K562 treated with DMSO at 1 percent for 24 hours (cell line): Measurements from ENCODE around the gene PCDHA7. TPM values are rescaled to one million over a fixed set of nuclear protein-coding genes. Genes with fewer than 3 reads are reported as not detected.

Experiments used
- total RNA-seq: library from RNA; unstranded; fragments of 300-600 nt; gene quantifications from 2 replicates; pipeline ENCODE4 v1.2.3, GENCODE V29; 2022; ENCODE audit warnings: low read depth; ENCODE audit not compliant: insufficient read depth

Gene PCDHA7, protein sequence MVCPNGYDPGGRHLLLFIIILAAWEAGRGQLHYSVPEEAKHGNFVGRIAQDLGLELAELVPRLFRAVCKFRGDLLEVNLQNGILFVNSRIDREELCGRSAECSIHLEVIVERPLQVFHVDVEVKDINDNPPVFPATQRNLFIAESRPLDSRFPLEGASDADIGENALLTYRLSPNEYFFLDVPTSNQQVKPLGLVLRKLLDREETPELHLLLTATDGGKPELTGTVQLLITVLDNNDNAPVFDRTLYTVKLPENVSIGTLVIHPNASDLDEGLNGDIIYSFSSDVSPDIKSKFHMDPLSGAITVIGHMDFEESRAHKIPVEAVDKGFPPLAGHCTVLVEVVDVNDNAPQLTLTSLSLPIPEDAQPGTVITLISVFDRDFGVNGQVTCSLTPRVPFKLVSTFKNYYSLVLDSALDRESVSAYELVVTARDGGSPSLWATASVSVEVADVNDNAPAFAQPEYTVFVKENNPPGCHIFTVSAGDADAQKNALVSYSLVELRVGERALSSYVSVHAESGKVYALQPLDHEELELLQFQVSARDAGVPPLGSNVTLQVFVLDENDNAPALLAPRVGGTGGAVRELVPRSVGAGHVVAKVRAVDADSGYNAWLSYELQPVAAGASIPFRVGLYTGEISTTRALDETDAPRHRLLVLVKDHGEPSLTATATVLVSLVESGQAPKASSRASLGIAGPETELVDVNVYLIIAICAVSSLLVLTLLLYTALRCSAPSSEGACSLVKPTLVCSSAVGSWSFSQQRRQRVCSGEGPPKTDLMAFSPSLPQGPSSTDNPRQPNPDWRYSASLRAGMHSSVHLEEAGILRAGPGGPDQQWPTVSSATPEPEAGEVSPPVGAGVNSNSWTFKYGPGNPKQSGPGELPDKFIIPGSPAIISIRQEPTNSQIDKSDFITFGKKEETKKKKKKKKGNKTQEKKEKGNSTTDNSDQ
- not detected in 2 replicates for total RNA-seq

DNA sequence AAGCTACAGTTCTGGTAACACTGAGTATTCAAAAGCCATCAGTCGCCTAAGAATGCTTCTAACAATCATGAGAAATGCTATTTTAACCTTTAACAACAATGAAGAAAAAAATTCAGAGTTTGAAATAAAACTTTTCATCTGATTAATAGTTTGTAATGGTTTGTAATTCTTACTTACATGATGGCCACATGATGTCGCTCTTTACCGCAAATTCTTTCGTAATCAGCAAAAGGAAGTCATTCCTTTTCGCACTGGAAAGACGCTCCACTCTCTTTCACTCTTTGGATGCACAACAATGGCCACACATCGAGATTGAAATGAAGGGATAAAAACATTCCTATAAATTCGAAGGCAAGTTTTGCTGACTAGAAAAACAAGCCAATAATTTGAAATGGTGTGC, at the start of gene PCDHA7:
TSS of gene PCDHA7 (plus strand) at position 277 of the 400 bp plus-strand sequence. CDS start at position 392, 115 bp downstream.

DNA sequence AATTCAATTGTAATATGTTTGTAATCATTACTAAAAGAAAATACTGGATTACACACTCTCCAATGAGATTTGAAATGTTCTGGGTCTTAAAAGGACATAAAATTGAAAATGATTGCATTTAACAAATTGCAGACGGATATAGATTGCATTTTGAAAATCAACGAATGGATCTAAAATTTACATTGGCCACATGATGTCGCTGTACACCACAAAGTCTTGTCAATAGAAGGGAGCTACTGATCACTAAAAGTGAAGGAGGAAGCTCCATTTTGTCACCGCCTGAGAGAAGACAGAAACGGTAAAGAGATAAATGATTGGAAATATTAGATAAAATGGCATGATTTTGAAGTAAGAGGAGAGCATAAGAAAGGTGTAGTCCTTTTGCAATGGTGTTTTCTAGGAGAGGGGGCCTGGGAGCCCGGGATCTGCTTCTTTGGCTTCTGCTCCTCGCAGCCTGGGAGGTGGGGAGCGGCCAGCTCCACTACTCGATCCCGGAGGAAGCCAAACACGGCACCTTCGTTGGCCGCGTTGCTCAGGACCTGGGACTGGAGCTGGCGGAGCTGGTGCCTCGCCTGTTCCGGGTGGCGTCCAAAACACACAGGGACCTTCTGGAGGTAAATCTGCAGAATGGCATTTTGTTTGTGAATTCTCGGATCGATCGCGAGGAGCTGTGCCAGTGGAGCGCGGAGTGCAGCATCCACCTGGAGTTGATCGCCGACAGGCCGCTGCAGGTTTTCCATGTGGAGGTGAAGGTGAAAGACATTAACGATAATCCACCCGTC, 48.0 kb upstream of the PCDHA7 start, which contains the start of gene PCDHA1:
TSS of gene PCDHA1 (plus strand) at position 236 of the 782 bp plus-strand sequence.

DNA sequence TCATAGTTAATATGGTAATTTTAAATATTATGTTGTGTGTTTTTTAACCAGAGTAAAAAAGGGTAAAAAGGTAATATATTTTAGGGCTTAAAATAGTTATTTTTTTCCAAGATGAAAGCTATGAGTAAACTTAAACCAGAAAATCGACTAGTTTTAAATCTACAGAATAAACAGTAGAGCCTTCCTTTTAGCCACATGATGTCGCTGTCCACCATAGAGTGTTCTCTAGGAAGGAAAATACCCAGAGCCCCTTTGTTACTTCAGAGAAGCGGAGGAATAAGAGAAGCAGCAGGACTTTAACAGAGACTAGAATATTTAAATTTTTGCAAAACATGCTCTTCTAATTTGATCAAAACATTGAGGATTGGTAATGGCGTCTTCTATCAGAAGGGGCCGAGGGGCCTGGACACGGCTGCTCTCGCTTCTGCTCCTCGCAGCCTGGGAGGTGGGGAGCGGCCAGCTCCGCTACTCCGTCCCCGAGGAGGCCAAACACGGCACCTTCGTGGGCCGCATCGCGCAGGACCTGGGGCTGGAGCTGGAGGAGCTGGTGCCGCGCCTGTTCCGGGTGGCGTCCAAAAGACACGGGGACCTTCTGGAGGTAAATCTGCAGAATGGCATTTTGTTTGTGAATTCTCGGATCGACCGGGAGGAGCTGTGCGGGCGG, 39.3 kb upstream of the PCDHA7 start, which contains the start of gene PCDHA2:
TSS of gene PCDHA2 (plus strand) at position 258 of the 664 bp plus-strand sequence.

DNA sequence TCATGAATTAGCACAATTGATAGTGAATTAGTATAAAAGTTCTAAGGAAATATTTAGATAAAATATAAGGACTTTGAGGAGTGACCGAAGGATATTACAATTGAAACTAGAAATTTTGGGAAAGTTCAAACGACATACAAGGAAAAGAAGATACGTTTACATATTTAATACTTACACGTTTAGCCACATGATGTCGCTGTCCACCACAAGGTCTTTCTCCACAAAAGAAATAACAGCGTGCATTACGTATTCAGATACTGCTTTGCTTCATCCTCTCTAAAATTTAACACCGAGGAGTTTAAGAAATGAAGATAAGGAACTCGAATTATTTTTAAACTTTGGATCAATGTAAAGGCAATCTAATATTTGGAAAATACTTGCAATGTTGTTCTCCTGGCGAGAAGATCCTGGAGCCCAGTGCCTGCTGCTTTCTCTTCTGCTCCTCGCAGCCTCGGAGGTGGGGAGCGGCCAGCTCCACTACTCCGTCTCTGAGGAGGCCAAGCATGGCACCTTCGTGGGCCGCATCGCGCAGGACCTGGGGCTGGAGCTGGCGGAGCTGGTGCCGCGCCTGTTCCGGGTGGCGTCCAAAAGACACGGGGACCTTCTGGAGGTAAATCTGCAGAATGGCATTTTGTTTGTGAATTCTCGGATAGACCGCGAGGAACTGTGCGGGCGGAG, 33.1 kb upstream of the PCDHA7 start, which contains the start of gene PCDHA3:
TSS of gene PCDHA3 (plus strand) at position 242 of the 678 bp plus-strand sequence.

DNA sequence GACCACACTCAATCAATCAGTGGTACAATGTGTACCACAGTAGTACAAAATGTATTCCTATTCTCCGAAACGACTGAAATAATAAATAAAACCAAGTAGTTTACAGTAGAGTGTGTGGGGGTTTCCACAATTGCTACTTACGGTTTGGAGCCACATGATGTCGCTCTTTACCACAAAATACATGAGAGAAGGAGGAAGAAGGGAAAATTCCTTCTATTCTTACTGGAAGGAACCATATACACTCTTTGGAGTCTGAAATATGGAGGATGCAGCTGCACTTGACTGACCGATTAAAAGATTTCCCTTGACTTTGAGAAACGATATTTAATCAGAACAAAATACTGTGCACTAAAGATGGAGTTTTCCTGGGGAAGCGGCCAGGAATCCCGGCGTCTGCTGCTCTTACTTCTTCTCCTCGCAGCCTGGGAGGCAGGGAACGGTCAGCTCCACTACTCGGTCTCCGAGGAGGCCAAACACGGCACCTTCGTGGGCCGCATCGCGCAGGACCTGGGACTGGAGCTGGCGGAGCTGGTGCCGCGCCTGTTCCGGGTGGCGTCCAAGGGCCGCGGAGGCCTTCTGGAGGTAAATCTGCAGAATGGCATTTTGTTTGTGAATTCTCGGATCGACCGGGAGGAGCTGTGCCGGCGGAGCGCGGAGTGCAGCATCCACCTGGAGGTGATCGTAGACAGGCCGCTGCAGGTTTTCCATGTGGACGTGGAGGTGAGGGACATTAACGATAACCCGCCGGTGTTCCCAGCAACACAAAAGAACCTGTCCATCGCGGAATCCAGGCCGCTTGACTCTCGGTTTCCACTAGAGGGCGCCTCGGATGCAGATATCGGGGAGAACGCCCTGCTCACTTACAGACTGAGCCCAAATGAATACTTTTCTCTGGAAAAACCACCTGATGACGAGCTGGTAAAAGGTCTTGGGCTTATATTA, 27.0 kb upstream of the PCDHA7 start, which contains the start of gene PCDHA4:
TSS of gene PCDHA4 (plus strand) at position 235 of the 942 bp plus-strand sequence.

DNA sequence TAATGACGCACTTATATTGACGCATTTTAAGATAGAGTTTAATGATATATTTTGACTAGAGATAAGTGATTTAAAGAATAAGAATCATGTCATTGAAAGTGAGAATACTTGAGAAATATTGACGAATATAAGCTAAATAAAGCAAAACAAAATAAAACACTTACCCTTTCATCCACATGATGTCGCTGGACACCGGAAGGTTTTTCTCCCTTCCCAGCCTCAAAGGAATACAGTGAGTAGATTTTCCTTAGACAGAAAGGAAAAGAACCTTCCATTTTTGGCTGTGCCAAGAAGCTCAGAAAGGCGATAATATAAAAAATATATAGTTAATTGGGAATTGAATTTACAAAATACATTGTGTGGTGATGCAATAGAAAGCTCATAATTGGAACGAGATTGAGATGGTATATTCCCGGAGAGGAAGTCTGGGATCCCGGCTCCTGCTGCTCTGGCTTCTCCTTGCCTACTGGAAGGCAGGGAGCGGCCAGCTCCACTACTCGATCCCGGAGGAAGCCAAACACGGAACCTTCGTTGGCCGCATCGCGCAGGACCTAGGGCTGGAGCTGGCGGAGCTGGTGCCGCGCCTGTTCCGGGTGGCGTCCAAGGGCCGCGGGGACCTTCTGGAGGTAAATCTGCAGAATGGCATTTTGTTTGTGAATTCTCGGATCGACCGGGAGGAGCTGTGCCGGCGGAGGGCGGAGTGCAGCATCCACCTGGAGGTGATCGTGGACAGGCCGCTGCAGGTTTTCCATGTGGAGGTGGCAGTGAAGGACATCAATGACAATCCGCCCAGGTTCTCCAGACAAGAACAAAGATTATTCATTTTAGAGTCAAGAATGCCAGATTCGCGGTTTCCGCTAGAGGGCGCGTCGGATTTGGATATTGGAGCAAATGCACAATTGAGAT, 12.4 kb upstream of the PCDHA7 start, which contains the start of gene PCDHA5:
TSS of gene PCDHA5 (plus strand) at position 239 of the 906 bp plus-strand sequence.

DNA sequence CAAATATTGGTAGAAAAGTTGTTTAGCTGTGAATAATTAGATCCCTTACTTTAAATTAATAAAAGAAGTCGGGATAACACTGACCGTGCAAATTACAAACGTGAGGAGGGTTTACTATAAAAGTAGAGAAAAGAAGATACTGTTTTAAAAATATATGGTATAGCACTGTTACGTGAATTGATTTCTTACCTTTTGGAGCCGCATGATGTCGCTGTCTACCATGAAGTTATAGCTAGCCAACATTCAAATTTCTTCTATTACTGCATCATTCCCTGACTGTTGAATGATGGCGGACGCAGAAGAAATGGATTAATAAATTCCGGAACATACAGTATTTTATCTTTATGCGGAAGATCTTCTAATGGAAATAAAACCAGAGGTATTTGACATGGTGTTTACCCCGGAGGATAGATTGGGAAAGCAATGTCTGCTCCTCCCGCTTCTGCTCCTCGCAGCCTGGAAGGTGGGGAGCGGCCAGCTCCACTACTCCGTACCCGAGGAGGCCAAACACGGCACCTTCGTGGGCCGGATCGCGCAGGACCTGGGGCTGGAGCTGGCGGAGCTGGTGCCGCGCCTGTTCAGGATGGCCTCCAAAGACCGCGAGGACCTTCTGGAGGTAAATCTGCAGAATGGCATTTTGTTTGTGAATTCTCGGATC, 6.2 kb upstream of the PCDHA7 start, which contains the start of gene PCDHA6:
TSS of gene PCDHA6 (plus strand) at position 257 of the 658 bp plus-strand sequence. CDS start at position 389, 132 bp downstream.

DNA sequence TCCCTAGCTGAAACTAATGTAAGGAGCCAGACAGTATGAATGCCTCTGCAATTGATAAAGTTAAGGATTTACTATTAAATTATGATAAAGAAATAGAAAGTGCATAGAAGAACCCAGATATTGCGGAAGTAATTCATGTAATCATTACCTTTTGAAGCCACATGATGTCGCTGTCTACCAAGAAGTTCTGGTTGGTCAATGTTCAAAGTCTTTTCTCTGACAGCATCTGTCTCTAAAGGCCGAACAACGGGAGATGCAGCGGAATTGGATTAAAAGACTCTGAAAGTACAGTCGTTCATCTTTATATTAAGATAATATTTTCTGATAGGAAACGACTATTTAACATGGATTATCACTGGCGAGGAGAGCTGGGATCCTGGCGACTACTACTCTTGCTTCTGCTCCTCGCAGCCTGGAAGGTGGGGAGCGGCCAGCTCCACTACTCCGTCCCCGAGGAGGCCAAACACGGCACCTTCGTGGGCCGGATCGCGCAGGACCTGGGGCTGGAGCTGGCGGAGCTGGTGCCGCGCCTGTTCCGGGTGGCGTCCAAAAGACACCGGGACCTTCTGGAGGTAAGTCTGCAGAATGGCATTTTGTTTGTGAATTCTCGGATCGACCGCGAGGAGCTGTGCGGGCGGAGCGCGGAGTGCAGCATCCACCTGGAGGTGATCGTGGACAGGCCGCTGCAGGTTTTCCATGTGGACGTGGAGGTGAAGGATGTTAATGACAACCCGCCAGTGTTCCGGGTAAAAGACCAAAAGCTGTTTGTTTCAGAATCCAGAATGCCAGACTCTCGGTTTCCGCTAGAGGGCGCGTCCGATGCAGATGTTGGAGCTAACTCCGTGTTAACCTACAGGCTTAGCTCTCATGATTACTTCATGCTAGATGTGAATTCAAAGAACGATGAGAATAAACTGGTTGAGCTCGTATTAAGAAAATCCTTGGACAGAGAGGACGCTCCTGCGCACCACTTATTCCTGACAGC, 7.2 kb downstream of the PCDHA7 start, which contains the start of gene PCDHA8:
TSS of gene PCDHA8 (plus strand) at position 210 of the 985 bp plus-strand sequence. CDS start at position 345, 135 bp downstream.

DNA sequence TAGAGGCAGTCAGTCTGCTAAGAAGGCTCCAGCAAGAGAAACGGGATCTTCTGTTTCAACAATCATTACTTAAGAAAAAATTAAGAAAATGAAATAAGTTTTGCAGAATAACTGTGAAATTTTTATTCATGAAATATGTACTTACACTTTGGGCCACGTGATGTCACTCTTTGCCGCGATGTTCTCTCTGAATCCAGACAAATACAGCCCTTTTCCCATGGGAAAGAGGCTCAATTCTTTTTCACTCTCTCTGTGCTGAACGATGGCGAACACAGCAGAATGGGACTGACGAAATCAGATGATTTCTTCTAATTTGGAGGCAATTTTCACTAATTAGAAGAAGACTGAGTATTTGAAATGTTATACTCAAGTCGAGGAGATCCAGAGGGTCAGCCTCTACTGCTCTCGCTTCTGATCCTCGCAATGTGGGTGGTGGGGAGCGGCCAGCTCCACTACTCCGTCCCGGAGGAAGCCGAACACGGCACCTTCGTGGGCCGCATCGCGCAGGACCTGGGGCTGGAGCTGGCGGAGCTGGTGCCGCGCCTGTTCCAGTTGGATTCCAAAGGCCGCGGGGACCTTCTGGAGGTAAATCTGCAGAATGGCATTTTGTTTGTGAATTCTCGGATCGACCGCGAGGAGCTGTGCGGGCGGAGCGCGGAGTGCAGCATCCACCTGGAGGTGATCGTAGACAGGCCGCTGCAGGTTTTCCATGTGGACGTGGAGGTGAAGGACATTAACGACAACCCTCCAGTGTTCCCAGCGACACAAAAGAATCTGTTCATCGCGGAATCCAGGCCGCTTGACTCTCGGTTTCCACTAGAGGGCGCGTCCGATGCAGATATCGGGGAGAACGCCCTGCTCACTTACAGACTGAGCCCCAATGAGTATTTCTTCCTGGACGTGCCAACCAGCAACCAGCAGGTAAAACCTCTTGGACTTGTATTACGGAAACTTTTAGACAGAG, 14.4 kb downstream of the PCDHA7 start, which contains the start of gene PCDHA9:
TSS of gene PCDHA9 (plus strand) at position 244 of the 964 bp plus-strand sequence. CDS start at position 358, 114 bp downstream.

DNA sequence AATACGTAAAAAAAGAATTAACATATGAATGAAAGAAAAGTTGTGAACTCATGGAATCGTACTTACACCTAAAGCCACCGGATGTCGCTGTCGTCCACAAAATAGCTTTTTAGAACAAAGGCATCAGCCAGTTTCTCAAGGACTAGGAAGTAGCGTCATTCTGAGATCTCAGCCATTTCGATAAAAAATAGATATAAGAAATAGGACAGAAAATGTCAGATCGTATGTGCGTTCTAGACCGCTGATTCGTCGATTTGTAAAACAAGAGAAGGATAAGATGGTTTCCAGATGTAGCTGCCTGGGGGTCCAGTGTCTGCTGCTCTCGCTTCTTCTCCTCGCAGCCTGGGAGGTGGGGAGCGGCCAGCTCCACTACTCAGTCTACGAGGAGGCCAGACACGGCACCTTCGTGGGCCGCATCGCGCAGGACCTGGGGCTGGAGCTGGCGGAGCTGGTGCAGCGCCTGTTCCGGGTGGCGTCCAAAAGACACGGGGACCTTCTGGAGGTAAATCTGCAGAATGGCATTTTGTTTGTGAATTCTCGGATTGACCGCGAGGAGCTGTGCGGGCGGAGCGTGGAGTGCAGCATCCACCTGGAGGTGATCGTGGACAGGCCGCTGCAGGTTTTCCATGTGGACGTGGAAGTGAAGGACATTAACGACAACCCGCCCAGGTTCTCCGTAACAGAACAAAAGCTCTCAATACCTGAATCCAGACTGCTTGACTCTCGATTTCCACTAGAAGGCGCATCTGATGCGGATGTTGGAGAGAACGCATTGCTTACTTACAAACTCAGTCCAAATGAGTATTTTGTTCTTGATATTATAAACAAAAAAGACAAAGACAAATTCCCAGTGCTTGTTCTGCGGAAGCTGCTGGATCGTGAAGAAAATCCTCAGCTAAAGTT, 22.0 kb downstream of the PCDHA7 start, which contains the start of gene PCDHA10:
TSS of gene PCDHA10 (plus strand) at position 126 of the 903 bp plus-strand sequence. CDS start at position 278, 152 bp downstream.

DNA sequence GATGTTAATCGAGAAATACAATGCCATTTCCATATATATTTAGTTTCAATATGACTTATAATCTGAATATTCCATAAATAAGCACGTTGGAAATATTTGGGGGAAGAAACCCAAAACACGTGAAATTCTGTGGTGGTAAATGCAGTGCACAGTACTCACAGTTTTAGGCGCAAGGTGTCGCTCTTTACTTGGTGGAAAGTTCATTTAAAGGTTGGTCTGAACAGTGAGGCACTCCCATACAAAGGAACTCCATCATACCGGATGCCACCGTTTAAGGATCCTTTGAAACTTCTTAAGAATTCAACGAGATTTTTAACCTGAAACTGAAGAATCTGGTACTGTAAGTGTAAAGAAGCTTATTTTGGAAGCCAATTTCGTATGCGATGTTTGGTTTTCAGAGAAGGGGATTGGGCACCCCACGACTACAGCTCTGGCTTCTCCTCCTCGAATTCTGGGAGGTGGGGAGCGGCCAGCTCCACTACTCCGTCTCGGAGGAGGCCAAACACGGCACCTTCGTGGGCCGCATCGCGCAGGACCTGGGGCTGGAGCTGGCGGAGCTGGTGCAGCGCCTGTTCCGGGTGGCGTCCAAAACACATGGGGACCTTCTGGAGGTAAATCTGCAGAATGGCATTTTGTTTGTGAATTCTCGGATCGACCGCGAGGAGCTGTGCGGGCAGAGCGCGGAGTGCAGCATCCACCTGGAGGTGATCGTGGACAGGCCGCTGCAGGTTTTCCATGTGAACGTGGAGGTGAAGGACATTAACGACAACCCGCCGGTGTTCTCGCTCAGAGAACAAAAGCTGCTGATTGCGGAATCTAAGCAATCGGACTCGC, 34.9 kb downstream of the PCDHA7 start, which contains the start of gene PCDHA11:
TSS of gene PCDHA11 (plus strand) at position 237 of the 834 bp plus-strand sequence. CDS start at position 384, 147 bp downstream.

